HG02763 (cell line): ENCODE results near the gene FRMD3.
"Not testable (repeated sequence)": the region's sequence is repeated elsewhere in the genome, so short reads cannot be mapped to it uniquely, and the experiment has no call there.

Source experiments
- ATAC-seq: cut with Tn5 transposase; IDR thresholded peaks from one replicate; pipeline ENCODE4 v1.9.1; 2021; ENCODE audit warnings: mild to moderate bottlenecking, moderate library complexity; ENCODE audit not compliant: unreplicated experiment

The FRMD3 gene

GRCh38 chr9:83401328-83401900 lies 136.8 kb downstream of the FRMD3 start:
- no peak for ATAC-seq

DNA sequence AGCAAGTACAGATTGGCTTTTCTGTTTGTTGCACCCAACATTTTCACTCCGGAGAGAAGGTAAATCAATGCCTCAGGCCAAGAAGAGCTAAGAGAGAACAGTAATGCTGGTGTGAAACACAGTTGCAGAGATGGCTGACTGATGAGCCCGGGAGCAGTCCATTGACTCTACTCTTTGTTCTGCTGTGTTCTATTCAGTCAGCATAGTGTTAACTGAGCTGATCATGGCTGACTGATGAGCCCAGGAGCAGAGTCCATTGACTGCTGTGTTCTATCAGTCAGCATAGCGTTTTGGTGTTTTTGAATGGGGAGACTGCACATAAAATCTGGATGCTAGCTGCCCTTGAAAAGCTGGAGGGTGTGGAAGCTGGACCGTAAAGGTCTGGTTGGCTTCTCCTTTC lies 141.4 kb downstream of the FRMD3 start:
- ATAC-seq, result no peak

GRCh38 chr9:83396342-83396741 lies 141.9 kb downstream of the FRMD3 start:
- ATAC-seq, result no peak

GRCh38 chr9:83392228-83392627 lies 146.0 kb downstream of the FRMD3 start:
- ATAC-seq, result no peak

- no peak for ATAC-seq
Observed at GRCh38 chr9:83388346-83388745, 149.9 kb downstream of the FRMD3 start.

DNA sequence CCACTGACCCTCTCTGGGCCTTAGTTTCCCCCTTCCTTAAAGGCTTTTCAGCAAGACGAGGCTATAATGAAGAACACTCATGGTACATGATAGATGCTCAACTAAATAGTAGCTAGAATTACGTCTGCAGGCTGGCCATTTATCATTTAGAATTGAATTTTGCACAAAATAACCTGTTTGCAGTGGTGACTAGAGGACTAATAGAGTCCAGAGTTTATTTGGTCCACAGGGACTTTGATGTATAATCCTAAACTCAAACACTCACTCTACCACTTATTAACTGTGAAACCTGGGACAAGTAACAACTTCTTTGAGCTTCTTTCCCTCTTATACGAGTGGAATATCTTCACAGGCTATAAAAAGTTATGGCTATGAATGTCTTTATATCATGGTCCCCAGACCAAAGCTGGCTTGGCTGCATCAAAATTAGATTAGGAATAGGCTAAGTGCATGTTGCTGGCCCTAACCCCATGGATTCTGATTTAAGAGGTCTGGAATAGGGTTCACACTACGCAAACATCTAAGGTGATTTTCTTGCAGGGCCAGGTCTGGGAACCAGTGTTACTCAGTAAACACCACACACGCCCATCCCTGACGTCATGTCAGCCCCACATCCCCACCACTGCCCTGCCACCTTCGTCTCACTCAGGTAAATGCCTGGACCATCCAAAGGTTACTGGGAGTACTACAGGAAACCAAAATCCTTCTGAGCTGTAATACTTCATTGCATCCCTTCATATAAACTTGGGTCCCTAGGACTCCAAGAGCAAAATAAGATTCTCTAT lies 150.6 kb downstream of the FRMD3 start:
- no peak for ATAC-seq

DNA sequence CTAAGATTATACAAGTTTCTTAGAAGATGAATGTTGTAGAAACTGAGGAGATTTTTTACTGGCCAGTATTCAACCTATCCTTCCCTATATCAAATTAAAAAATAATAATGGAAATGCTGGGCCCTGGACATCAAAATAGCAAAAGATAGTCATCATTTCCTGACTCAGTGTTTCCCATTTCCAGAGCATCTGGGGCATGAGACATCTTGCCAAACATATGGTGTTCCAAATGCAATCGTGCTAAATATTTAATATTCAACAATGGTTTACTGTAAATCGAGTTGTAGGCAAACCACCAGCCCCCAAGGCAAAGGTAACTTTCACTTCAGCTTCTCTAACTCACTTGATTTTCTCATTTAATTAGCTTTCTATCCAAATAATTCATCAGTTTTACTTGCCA lies 152.9 kb downstream of the FRMD3 start:
- ATAC-seq, result no peak

DNA sequence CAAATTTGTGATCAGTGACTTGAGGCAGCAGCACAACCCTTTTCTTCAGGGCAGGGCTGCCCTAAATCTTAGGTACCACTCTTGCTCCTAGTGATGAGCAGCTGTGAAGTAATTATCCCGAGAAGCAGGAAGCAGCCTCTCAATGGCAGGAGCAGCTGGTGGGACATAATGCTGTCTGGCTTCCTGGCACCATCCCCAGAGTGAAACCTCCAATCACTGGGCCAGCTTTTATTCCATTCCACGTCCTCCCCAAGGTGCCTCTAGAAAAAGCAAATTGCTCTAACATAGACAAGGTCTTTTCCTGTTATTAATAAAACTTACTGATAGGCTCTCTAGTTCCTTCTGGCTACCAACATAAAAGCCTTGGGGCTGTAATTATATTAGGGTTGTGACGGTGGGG lies 154.0 kb downstream of the FRMD3 start:
- no peak for ATAC-seq

GRCh38 chr9:83383034-83383433 lies 155.2 kb downstream of the FRMD3 start:
- no peak for ATAC-seq

DNA sequence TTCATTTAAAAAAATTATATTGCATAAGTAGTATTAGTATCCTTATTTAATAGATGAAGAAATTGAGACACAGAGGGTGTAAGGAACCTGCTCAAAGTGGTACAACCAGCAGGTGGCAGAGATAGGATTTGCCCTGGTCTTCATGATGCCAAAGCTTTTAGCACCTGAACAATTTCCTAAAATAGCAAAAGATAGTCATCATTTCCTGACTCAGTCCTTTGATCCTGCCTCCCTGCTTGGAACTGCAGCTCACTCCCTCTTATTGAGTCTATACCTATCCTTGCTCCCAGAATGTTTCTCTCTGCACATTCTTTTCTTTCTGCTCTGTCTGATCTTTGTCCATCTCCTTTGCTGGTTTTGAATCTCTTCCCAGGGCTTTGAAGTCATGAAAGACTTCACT lies 155.8 kb downstream of the FRMD3 start:
- no peak for ATAC-seq

DNA sequence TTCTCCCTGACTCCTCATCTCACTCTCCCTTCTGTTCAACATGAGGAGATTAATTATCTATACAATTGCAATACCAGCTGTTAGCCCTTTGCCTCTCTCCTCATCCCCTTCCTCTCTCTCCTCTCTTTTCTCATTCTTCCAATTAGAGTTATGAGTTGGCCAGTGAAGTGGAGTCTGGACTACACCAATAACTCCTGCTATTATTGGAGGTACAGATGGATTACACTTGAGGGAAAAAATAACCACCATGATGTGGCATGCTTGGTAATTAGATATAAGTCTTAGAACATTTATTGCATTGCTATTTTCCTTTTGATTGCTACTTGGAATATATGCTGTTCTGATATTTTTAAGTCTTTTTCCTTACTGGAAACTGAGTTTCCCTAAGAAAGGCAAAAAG lies 159.2 kb downstream of the FRMD3 start:
- no peak for ATAC-seq

- ATAC-seq, result no peak
Observed at GRCh38 chr9:83372957-83373356, 165.2 kb downstream of the FRMD3 start.

GRCh38 chr9:83367326-83367725 lies 170.9 kb downstream of the FRMD3 start:
- ATAC-seq, result no peak

DNA sequence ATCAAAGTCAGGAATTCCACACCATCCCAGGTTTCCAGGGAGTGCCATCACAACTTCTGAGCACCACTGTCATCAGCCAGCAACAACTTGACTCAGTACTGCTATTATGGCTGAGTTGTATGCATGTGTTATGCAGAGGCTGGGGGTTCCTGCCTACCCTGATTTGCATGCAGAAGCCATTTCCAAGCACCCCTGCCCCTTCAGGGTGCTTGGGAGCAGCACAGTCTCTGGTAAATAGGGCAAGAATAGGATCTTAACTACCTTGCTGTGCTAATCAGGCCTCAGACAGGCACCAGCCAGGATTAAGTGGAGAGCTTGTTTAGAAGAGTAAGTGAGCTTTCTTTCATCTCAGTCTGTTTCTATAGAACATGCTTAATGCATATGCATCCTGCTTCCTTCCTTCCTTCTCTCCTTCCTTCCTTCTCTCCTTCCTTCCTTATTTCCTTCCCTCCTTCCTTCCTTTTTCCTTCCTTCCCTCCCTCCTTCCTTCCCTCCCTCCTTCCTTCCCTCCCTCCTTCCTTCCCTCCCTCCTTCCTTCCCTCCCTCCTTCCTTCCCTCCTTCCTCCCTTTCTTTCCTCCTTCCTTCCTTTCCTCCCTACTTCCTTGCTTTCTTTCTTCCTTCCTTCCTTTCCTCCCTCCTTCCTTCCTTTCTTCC lies 175.7 kb downstream of the FRMD3 start:
- ATAC-seq, result no peak

DNA sequence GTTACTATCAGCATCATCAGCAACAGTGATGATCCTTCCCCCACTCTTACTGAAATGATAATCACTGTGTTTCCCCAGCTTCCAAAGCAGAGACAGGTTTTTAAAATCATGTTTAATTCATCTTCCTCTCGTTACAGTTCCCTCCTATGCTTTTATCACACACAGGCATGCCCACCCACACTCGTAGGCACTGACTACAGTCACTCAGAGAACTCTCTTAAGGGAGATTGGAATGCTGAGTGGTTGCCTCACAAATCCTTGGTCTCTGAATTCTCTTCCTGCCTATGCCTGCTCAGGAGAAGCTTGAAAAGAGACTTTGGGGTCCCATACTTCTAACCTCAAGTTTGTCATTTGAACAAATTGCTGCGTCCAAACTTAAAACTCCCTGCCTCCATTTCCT lies 179.2 kb downstream of the FRMD3 start:
- ATAC-seq, result no peak

DNA sequence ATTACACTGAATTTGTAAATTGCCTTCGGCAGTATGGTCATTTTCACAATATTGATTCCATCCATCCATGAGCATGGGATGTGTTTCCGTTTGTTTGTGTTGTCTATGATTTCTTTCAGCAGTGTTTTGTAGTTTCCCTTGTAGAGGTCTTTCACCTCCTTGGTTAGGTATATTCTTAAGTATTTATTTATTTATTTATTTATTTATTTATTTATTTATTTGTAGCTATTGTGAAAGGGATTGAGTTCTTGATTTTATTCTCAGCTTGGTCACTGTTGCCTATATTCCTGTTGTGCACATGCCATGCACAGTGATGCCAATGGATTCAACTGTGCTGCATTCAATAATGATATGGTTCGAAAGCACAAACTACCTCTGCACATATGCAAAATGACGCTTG lies 179.7 kb downstream of the FRMD3 start:
- not testable (repeated sequence) for ATAC-seq

GRCh38 chr9:83355729-83356151 lies 182.5 kb downstream of the FRMD3 start:
- no peak for ATAC-seq

DNA sequence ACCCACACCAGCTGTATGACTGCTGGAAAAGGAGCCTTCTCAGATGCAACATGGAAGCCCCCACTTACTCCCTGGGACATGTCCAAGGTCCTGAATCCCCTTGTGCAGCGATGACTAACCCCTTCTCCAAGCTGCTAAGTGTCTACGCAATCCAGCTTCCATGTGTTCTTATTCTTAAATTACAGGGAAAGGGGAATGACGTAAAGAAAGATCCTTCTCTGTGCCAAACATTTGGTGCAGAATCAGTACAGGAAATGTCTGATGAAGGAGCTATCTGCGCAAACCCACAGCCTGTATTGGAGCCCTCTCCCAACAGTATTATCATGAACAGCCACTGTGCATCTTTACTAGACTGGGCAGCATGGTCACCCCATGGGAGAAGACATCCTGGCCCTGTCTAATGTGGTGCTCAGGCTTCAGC lies 183.2 kb downstream of the FRMD3 start:
- no peak for ATAC-seq

DNA sequence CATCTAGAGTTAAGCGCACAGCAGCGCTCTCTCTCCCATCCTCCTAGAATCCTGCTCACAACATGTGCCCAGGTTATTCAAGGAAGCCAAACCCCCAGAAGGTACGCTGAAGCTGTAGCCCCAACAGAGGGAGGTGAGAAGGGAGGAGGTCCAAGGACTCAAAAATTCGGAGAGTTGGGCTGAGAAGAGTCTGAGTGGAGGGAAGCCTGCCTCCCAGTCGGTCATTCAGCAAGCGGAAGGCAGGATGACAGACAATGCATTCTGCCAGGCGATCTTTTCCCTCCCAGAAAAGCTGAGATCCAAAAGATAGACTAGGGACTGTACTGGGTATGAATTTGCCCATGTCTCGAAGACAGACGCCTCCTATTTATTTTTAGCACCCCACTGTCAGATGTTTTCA lies 189.2 kb downstream of the FRMD3 start:
- ATAC-seq, result no peak

- ATAC-seq, result no peak
Observed at GRCh38 chr9:83346655-83347420, 191.4 kb downstream of the FRMD3 start.

- no peak for ATAC-seq
Observed at GRCh38 chr9:83343366-83343999, 194.7 kb downstream of the FRMD3 start.
